Activated naive CD8-positive, alpha-beta T cell treated with anti-CD3 and anti-CD28 coated beads, Interleukin-2, amount 10 ng/mL, durations not matched to agents 7 days and 5 days (primary cell): Measurements from ENCODE around the gene GRIK3. TPM values are rescaled to one million over a fixed set of nuclear protein-coding genes. Genes with fewer than 3 reads are reported as not detected.

Experiments
- ATAC-seq: fragments of 150-1000 bp; cut with Tn5 transposase; one replicate; pipeline ENCODE4 v1.10.0; 2021; ENCODE audit warnings: low read depth, moderate library complexity
- POLR2A ChIA-PET: fragments of 350-600 bp; sonication (Branson Sonifier 250); formaldehyde crosslinking; loops from one replicate; lab custom pipeline; 2021; ENCODE audit warnings: antibody characterized with exemption; lab: Charles Lee
- DNase-seq: peaks from one replicate; pipeline ENCODE4 v3.0.0; 2021
- H3K27ac Mint-ChIP-seq: one replicate; pipeline ENCODE4 v1.8.0; 2022; ENCODE audit warnings: mild to moderate bottlenecking, mixed read lengths
- H3K27me3 Mint-ChIP-seq: one replicate; pipeline ENCODE4 v1.8.0; 2022; ENCODE audit warnings: mild to moderate bottlenecking, moderate library complexity, mixed read lengths
- H3K36me3 Mint-ChIP-seq: one replicate; pipeline ENCODE4 v1.8.0; 2021; ENCODE audit warnings: mild to moderate bottlenecking, mixed read lengths
- H3K4me1 Mint-ChIP-seq: one replicate; pipeline ENCODE4 v1.8.0; 2021; ENCODE audit warnings: mixed read lengths
- H3K4me3 Mint-ChIP-seq: one replicate; pipeline ENCODE4 v1.8.0; 2022; ENCODE audit warnings: mild to moderate bottlenecking, moderate library complexity, mixed read lengths
- H3K9me3 Mint-ChIP-seq: one replicate; pipeline ENCODE4 v1.8.0; 2021; ENCODE audit warnings: mixed read lengths
- total RNA-seq, 2 experiments: library from RNA; stranded (reverse); gene quantifications; one replicate each; pipeline ENCODE4 v1.2.3, GENCODE V29; 2021

Gene GRIK3
- total RNA-seq, 2 experiments from 2014 or later = not detected

DNA sequence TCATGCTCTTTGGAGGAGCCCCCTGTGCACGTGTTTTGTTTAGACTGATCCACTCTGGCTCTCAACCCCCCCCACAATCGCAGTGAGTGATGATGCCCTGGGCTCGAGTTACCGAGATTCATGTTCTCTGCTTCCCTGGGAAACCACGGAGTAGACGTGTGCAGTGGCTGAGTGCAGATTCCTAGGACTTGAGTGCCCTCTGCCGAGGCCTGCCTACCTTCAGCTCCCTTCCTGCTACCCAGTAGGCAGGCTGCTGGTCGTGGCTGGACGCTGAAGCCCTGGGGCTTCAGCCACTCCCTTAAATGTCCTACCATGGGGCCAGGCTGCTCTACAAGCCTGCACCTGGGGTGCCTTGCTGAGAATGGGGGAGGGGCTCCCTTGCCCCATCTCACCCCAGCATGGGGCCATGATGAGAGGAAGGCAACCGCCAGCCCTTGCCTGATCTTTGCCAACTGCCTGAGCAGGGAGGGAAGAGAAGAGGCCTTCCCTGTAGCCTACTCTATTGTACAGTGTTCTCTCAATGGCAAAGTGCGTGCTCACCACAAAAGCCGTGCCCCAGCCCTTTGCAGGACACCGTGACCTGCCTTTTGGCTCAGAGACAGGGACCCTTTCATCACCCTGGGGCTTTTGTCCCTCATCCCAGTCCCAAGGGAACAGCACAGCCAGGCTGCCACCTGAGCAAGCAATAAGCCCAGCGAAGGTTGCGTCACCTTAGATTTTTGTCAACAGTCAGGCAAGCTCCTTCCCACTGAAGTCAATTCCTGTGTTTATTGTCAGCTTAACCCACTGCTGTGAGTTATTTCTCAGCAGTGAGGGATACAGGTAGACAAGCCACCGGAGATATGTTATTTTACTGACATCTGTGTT, 4.1 kb upstream of the GRIK3 start:
- ATAC-seq (no peak), DNase-seq (no peak)
- Mint-ChIP-seq H3K36me3 (no peaks in the 10 kb centered on the region), H3K27ac (no peak overlapping the region), H3K4me3 (no peak overlapping the region), H3K4me1 (peaks cover 2% of the 10 kb centered on the region), H3K27me3 (peaks cover 56% of the 10 kb centered on the region), H3K9me3 (no peaks in the 10 kb centered on the region)
- POLR2A ChIA-PET = no interaction called here

DNA sequence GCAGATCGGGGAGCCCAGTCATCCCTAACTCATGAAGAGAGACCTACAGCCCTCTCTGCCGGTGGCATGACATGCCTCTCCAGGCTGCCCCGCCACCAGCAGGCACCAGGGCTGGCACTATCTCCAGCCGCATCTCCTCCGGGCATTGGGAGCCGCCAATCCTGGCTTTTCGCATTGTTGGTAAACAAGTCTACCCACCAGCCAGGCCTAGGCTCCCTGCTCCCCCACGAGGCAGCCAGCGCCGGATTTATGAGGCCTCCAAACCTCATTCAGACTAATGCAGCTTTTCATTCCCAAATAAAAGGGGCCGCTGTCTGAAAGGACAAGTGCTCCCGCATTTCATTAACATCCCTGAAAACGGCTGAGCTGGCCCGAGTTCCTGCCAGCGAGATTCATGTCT, 3.4 kb upstream of the GRIK3 start:
- no peaks in the 10 kb centered on the region for H3K36me3 Mint-ChIP-seq
- peaks cover 59% of the 10 kb centered on the region for H3K27me3 Mint-ChIP-seq
- POLR2A ChIA-PET = no interaction called here
- H3K27ac Mint-ChIP-seq = no peak overlapping the region
- no peaks in the 10 kb centered on the region for H3K9me3 Mint-ChIP-seq
- ATAC-seq (no peak), DNase-seq (no peak)
- no peak overlapping the region for H3K4me3 Mint-ChIP-seq
- peaks cover 2% of the 10 kb centered on the region for H3K4me1 Mint-ChIP-seq

DNA sequence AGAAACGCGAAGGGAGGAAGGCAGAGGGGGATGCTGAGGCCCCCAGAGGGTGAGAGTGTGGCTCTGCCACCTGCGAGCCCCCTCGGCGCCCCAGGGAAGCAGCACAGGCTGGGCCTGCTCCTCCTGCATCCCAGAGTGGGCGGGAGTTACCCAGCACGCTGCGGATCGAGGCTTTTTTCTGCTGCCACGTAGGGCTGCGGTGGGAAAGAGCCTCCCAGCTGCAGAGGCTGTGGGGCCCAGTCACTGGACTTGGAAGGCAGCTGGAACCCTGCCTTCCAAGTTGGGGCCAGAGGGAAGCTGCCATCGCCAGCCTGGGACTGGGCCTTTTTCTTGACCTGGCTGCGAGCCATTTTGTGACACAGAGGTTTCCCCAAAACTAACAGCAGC, 2.3 kb upstream of the GRIK3 start:
- no peak overlapping the region for H3K27ac Mint-ChIP-seq
- DNase-seq = no peak
- H3K36me3 Mint-ChIP-seq = no peaks in the 10 kb centered on the region
- no peak overlapping the region for H3K4me3 Mint-ChIP-seq
- POLR2A ChIA-PET = no interaction called here
- ATAC-seq = no peak
- H3K4me1 Mint-ChIP-seq = peaks cover 2% of the 10 kb centered on the region
- peaks cover 69% of the 10 kb centered on the region for H3K27me3 Mint-ChIP-seq
- H3K9me3 Mint-ChIP-seq = no peaks in the 10 kb centered on the region

DNA sequence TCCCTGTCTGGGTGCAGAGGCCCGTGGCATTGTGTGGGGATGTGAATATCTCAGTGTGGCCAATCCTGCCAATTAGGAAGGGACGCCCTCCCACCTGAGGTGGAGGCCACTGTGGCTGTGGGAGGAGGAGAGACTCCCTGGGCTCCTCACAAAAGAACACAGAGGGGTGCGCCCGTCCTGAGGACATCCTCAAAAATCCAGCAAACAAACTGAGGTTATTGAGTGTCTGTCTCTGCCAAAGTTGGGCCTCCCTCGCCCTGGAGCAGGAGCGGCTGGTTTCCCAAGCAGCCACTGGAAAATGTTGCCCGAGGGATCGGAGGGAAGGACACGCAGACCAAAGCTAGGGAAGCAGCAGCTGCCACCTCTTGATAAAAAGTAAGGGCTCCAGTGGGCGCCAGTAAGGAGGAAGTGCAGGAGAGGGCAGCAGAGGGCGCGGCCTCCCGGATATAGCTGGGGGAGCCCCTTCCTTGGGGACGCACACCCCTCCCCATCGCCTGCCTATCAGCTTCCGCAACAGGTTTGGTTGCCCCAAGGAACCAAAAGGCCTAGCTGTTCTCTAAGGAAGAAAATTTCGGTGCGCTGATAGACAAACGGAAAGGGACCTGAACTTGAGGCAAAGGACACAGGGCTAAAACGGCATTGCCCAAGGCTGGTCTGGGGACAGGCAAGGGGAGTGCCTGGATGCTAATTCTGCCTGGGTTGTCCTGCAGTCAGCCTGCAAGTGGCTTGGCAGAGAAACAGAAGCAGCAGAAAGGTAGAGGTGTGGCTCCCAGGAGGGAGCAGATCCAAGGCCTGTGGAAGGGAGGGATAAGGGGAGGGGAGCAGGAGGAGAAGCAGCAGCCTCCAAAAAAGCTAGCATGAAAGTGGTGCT, 1.7 kb upstream of the GRIK3 start:
- H3K27ac Mint-ChIP-seq = no peak overlapping the region
- H3K9me3 Mint-ChIP-seq = no peaks in the 10 kb centered on the region
- no peaks in the 10 kb centered on the region for H3K36me3 Mint-ChIP-seq
- H3K4me3 Mint-ChIP-seq = no peak overlapping the region
- peaks cover 2% of the 10 kb centered on the region for H3K4me1 Mint-ChIP-seq
- POLR2A ChIA-PET = no interaction called here
- peak; percentile 45 for ATAC-seq
- no peak for DNase-seq
- peaks cover 72% of the 10 kb centered on the region for H3K27me3 Mint-ChIP-seq

DNA sequence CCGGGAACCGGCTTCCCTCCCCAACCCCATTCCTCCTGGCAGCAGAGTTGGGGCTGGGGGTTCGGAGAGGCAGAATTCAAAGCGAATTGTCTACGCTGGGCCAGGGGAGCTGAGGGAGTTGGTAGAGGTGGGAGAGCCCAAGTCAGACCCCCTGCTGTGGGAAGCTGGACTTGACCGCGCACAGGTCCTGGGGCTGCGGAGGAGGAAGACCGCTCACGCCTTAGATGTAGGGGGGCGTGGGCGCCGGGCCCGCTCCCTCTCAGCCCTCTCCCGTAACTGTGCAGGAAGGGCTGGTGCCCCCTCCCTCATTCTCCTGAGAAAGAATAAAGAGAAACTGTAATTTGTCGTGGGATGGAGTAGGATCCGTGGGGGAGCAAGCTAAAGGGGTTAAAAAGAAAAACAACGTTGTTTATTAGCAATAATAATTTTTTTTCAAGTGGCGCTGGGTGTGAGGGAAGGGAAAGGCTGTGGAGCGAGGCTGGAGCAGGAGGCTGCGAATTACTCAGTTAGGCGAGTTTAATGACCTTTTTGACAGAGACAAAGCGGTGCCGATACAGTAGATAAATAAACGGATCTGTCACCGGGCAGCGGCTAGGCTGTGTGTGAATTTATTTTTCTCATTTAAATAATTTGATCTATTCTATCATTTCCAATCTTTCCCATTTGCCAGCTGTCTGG, 838 bp upstream of the GRIK3 start:
- DNase-seq (no peak), ATAC-seq (no peak)
- no peaks in the 10 kb centered on the region for H3K36me3 Mint-ChIP-seq
- H3K9me3 Mint-ChIP-seq = no peaks in the 10 kb centered on the region
- H3K27ac Mint-ChIP-seq = no peak overlapping the region
- peaks cover 2% of the 10 kb centered on the region for H3K4me1 Mint-ChIP-seq
- no peak overlapping the region for H3K4me3 Mint-ChIP-seq
- H3K27me3 Mint-ChIP-seq = peaks cover 72% of the 10 kb centered on the region
- POLR2A ChIA-PET = no interaction called here

DNA sequence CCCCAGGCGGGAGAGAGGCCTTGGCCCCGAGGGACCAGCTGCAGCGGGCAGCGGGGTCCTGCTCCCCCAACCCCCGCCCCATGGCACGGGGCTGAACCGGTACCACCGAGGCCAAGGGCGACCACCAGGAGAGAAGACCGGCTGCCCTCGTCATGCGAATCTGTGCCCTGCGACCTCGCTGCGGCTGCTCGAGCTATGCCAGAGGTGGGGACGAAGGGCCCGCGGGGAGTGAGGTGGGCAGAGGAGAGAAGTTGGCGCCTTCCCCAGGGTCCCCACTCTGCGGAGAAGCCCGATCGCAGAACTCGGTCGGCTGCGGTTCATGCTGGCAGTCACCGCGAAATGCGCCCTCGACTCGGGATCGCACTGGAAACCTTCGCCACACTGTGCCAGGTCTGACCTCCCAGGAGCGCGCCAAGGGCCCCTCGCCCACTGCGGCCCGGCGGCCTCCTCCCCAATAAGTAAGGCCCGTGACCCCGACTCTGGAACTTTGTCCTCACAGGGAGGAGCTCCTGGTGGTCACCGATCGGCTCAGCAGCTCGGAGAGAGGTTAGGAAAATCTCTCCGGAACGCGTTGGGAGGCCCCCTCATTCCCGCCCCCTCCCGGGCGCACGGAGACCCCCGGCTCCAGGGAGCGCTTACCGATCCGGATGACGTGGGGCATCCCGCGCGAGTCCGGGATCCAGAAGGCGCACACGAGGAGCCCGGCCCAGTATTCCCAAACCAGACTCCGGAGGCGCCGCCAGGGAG, 787 bp downstream of the GRIK3 start:
- ATAC-seq = no peak
- H3K4me3 Mint-ChIP-seq = no peak overlapping the region
- DNase-seq = no peak
- peaks cover 2% of the 10 kb centered on the region for H3K4me1 Mint-ChIP-seq
- peaks cover 74% of the 10 kb centered on the region for H3K27me3 Mint-ChIP-seq
- H3K9me3 Mint-ChIP-seq = no peaks in the 10 kb centered on the region
- POLR2A ChIA-PET = no interaction called here
- H3K27ac Mint-ChIP-seq = no peak overlapping the region
- H3K36me3 Mint-ChIP-seq = no peaks in the 10 kb centered on the region

DNA sequence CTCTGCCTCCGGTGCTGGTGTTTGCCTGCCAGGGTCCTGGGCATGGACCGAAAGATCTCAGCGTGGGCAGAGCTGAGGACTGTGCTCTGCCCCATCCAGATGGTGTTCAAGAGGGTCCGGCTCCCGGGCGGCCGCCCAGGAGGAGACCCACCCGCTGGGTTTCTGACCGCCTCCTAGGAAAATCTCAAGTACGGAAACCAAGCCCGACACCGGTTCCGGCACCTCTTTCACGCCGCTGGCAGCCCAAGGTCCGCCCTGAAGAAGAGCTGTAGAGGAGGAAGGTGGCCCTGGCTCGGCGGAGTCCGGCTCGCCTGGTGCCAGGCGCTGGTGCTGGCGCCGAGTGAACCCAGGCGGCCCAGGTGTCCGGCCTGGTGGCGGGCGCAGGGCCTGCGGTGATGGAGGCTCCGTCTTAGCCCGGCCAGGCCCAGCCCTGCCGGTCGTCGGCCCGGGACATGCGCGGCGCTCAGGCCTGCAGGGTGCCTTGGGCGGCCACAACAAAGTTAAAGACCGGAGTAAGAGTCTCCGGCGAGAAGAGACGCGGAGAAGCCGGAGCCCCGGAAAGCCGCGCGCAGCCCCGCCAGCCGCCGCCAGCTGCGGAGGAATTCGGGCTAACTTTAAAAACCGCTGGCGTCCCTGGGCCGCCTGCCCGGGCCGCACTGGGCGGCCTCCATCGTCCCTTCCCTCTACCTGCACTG, 1.5 kb downstream of the GRIK3 start:
- POLR2A ChIA-PET = no interaction called here
- H3K27me3 Mint-ChIP-seq = peaks cover 73% of the 10 kb centered on the region
- no peaks in the 10 kb centered on the region for H3K36me3 Mint-ChIP-seq
- peaks cover 2% of the 10 kb centered on the region for H3K4me1 Mint-ChIP-seq
- H3K9me3 Mint-ChIP-seq = no peaks in the 10 kb centered on the region
- no peak for DNase-seq
- ATAC-seq = no peak
- H3K27ac Mint-ChIP-seq = no peak overlapping the region
- H3K4me3 Mint-ChIP-seq = no peak overlapping the region

DNA sequence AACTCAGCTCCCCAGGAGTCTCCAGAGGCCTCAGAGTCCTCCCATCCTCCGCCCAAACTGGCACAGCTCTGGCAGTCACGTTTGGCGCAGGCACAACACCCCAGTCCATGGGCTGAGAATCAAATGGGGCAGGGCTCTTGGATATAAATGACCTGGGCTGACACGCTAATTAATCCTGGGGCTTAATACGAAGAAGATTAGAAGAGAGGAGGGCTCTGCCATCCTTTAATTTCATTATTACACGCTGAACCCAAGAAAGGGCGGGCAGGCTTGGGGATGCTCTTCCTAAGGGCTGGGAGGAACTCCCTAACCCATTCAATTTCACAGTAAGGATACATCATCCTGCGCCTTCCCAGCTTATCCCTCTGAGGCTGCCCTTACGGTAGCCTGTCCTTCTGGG, 2.4 kb downstream of the GRIK3 start:
- H3K27me3 Mint-ChIP-seq = peaks cover 68% of the 10 kb centered on the region
- H3K4me3 Mint-ChIP-seq = no peak overlapping the region
- H3K9me3 Mint-ChIP-seq = no peaks in the 10 kb centered on the region
- DNase-seq = no peak
- POLR2A ChIA-PET = no interaction called here
- no peak for ATAC-seq
- no peaks in the 10 kb centered on the region for H3K36me3 Mint-ChIP-seq
- H3K27ac Mint-ChIP-seq = no peak overlapping the region
- H3K4me1 Mint-ChIP-seq = peaks cover 2% of the 10 kb centered on the region

DNA sequence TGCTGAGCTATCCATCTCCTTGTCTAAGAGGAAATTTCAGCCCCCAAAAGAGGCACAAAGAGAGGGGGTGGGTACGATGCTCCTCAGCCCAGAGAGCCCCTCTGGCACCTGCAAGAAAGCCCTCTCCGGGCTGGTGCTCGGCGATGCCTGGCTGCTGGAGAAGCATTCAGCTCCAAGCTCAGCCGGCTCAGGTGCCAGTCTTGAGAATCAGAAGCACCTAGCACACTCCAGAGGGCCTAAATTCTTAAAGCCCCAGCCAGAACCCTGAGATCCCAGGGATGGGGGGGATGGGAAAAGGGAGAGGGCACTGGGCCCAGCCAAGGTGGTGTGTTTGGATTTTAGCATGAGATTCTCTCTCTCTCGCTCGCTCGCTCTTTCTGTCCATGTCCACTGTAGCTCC, 2.9 kb downstream of the GRIK3 start:
- H3K4me3 Mint-ChIP-seq = no peak overlapping the region
- H3K36me3 Mint-ChIP-seq = no peaks in the 10 kb centered on the region
- POLR2A ChIA-PET = no interaction called here
- no peak overlapping the region for H3K27ac Mint-ChIP-seq
- ATAC-seq (no peak), DNase-seq (no peak)
- peaks cover 65% of the 10 kb centered on the region for H3K27me3 Mint-ChIP-seq
- H3K4me1 Mint-ChIP-seq = peaks cover 2% of the 10 kb centered on the region
- H3K9me3 Mint-ChIP-seq = no peaks in the 10 kb centered on the region

DNA sequence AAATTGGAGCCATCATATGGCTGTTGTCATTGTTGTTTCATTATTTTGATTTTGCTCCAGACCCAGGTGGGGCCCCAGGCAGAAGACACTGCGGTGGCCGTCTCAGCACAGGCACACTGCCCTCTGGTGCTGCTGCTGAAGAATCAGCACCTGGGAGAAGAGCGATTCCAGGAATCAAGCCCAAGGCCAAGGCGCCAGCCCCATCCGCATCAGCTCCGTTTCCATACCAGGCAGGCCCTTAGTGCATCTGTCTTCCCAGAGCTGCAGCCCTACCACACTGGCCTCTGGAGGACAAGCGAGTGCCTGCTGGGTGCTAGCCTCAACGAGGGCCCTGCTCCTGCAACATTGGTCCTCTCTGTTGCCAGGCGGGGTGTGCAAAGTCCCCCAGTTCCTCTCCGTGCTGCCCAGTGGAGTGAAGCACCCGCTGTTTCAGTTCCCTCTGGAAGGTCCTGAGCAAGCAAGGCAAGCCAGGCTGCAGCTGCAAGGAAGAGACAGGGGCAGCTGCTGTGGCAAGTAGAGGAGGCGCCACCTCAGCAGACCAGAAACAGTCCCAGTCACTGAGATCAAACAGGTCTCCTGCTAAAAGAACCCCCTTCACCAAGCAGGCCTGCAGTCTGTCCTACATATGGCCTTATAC, 5.2 kb downstream of the GRIK3 start:
- no peak for ATAC-seq
- no peak for DNase-seq
- Mint-ChIP-seq H3K27ac (no peak overlapping the region), H3K27me3 (peaks cover 47% of the 10 kb centered on the region), H3K9me3 (no peaks in the 10 kb centered on the region), H3K4me1 (no peaks in the 10 kb centered on the region), H3K36me3 (no peaks in the 10 kb centered on the region), H3K4me3 (no peak overlapping the region)
- POLR2A ChIA-PET = no interaction called here

DNA sequence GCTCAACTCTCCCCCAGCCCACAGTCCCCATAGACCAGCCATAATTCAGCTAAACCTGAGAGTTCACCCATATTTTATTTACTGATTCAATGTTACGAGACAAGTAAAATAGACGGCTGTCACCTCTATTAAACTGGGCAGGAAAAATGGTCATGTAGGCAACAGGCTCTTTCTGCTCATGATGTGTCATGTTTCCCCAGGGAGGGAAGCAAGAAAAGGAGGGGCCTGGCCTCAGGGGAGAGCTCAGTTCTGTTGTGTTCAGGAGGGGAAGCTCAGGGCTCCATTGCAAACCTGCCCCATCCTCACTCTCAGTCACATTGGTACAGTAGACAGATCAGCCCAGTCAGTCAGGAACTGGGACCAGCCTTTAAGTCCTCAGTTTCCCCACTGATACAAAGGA, 12.8 kb downstream of the GRIK3 start:
- Mint-ChIP-seq H3K27ac (no peak overlapping the region), H3K4me1 (no peaks in the 10 kb centered on the region), H3K9me3 (no peaks in the 10 kb centered on the region), H3K27me3 (peaks cover 2% of the 10 kb centered on the region), H3K36me3 (no peaks in the 10 kb centered on the region), H3K4me3 (no peak overlapping the region)
- DNase-seq = no peak
- ATAC-seq = no peak
- POLR2A ChIA-PET = no interaction called here

DNA sequence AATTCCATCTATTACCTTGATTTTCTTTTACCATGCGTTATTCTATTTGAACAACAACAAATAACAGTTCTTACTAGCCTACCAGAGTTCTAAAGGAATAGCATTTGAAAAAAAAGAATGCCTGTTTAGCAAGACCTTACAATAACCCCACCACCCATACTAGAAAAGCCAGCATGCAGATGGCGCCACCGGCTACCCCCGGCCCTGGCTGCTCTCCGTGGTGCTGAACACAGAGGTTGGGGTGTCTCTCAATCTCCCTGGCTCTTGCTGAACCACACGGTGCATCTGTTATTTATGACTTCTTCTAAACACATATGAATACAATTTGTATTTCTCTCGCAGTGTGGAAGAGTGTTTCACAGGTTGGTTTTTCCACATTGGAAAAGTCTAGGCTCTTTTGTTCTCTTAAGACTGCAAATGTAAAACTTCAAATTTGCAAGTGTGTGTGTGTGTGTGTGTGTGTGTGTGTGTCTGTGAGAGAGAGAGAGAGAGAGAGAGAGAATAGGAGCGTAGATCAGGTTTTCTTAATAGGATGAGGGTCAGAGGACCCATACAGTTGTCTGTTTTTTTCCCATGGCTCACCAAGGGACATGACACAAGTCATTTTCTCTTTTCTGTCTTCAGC, 13.6 kb downstream of the GRIK3 start:
- no peaks in the 10 kb centered on the region for H3K4me1 Mint-ChIP-seq
- DNase-seq (peak; percentile 43), ATAC-seq (no peak)
- no peaks in the 10 kb centered on the region for H3K36me3 Mint-ChIP-seq
- peaks cover 2% of the 10 kb centered on the region for H3K27me3 Mint-ChIP-seq
- POLR2A ChIA-PET = no interaction called here
- H3K27ac Mint-ChIP-seq = no peak overlapping the region
- H3K9me3 Mint-ChIP-seq = no peaks in the 10 kb centered on the region
- no peak overlapping the region for H3K4me3 Mint-ChIP-seq
